Activated CD4-positive, CD25-positive, alpha-beta regulatory T cell treated with anti-CD3 and anti-CD28 coated beads, Interleukin-2, amount 50 U/mL, for 16 hours (primary cell): ENCODE results near the gene DERL3.
"Not testable (repeated sequence)": the region's sequence is repeated elsewhere in the genome, so short reads cannot be mapped to it uniquely, and the experiment has no call there.

Experiments used
- DNase-seq: peaks from one replicate; pipeline ENCODE4 v3.0.0-alpha.2; 2020; ENCODE audit warnings: low read depth, low spot score

Gene DERL3

GRCh38 chr22:23838681-23839468 is at the start of gene DERL3:
DERL3 (minus strand) TSS chr22:23839006; CDS start chr22:23838987, 19 bp downstream.
- peak; percentile 87 for DNase-seq

GRCh38 chr22:23884140-23884539 is 45.3 kb upstream of the DERL3 start:
- DNase-seq, result no peak

DNA sequence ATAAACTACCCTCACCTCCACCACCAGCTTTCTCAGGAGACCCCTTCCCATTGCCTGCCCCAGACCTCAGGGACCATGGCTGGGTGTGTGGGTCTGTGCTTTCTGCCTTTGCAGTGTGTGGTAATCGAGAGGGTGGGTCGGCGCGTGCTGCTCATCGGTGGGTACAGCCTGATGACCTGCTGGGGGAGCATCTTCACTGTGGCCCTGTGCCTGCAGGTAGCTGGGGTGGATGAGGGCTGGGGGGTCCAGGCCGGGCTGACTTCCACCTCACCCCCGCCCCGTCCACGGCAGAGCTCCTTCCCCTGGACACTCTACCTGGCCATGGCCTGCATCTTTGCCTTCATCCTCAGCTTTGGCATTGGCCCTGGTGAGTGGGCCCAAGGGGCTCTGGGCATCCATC is 44.9 kb upstream of the DERL3 start:
- DNase-seq, result no peak

- DNase-seq, result no peak
Observed at GRCh38 chr22:23882370-23882769, 43.6 kb upstream of the DERL3 start.

DNA sequence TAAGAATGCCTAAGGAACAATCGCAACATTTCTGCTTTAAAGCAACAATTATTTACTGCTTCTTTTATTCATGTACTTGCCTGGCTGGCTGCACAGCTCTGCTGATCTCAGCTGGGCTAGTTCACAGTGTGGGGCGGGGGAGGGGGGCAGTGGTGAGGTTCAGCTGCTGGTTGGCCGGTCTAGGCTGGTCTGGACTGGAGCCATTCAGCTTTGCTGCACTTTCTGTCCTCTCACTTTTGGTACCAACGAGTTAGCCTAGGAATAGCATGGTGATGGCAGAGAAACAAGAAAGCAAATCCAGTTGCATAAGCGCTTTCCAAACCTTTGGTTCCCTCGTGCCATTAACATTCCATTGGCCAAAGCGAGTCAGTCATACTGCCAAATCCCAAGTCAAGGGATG is 39.4 kb upstream of the DERL3 start:
- DNase-seq, result no peak

- DNase-seq, result no peak
Observed at GRCh38 chr22:23877566-23877965, 38.8 kb upstream of the DERL3 start.

DNA sequence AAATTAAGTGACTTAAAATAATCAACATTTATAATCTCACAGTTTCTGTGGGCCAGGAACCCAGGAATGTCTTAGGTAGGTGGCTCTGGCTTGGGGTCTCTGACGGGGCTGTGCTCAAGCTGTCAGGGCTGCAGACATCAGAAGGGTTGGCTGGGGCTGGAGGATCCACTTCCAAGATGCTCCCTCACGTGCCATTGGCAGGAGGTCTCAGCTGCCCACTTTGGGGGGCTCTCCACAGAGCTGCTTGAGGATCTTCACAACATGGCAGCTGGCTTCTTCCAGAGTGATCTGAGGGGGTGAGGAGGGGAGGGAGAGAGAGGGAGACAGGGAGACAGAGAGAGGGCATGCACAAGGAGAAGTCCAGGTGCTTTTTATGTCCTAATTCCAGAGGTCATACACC is 37.0 kb upstream of the DERL3 start:
- DNase-seq, result no peak

- DNase-seq, result no peak
Observed at GRCh38 chr22:23874871-23875270, 36.1 kb upstream of the DERL3 start.

DNA sequence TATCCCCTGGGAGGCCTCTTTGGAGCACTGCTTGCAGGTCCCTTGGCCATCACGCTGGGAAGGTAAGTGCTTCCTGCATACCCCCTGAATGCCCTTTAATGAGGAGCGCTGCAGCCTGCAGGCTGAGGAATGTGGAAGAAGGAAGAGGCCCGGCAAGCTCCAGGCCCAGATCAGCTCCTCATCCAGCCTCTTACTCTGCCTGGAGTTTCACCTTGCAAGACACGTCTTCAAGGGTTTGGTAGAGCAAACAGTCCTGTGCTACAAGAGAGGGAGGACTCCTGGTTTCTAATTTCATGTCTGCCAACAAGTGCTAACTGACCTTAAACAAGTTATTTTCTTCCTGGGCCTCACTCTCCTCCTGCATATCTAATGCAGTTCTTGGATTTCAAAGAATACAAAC is 29.8 kb upstream of the DERL3 start:
- no peak for DNase-seq

- not testable (repeated sequence) for DNase-seq
Observed at GRCh38 chr22:23864499-23865154, 25.8 kb upstream of the DERL3 start.

GRCh38 chr22:23862103-23862502 is 23.3 kb upstream of the DERL3 start:
- no peak for DNase-seq

GRCh38 chr22:23860187-23860586 is 21.4 kb upstream of the DERL3 start:
- DNase-seq, result not testable (repeated sequence)

DNA sequence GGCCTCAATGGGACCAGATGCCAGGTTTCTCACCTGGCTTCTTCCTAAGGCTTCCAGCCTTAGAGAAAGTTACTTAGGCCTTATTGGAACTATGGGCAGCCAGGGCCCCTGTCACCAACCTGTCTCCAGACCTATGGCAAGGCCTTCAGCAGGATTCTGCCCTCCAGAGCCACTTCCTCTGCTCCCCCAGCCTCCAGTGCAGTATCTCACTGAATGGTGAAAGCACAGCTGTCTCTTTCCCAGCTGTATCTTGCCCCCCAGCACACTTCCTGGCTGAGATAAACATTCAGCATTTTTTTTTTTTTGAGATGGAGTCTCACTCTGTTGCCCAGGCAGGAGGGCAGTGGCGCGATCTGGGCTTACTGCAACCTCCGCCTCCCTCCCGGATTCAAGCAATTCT is 20.4 kb upstream of the DERL3 start:
- DNase-seq, result no peak

- no peak for DNase-seq
Observed at GRCh38 chr22:23858484-23858815, 19.6 kb upstream of the DERL3 start.

- peak; percentile 84 for DNase-seq
Observed at GRCh38 chr22:23857606-23858483, 19.0 kb upstream of the DERL3 start, which contains the start of gene SLC2A11. SLC2A11 (plus strand) TSS chr22:23857875; CDS start chr22:23858000, 125 bp downstream.

GRCh38 chr22:23856721-23857605 is 18.2 kb upstream of the DERL3 start:
- DNase-seq, result no peak

DNA sequence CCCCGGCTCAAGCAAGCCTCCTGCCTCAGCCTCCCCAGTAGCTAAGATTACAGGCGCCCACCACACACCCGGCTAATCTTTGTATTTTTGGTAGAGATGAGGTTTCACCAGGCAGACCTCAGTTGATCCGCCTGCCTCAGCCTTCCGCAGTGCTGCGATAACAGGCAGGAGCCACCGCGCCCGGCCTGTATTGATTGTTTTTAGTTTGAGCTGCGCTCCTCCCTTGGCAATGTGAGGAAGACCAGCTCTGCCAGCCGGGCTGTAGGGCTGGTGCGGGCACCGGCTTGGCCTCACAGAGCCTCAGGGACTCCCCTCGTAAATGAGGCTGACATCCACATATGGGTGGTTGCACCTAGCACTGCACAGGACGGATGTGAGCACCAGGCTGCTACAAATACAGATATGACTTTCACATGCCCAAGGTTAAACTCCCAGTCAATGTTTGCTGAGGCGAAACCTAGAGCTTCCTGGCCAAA is 11.4 kb upstream of the DERL3 start:
- DNase-seq, result no peak

DNA sequence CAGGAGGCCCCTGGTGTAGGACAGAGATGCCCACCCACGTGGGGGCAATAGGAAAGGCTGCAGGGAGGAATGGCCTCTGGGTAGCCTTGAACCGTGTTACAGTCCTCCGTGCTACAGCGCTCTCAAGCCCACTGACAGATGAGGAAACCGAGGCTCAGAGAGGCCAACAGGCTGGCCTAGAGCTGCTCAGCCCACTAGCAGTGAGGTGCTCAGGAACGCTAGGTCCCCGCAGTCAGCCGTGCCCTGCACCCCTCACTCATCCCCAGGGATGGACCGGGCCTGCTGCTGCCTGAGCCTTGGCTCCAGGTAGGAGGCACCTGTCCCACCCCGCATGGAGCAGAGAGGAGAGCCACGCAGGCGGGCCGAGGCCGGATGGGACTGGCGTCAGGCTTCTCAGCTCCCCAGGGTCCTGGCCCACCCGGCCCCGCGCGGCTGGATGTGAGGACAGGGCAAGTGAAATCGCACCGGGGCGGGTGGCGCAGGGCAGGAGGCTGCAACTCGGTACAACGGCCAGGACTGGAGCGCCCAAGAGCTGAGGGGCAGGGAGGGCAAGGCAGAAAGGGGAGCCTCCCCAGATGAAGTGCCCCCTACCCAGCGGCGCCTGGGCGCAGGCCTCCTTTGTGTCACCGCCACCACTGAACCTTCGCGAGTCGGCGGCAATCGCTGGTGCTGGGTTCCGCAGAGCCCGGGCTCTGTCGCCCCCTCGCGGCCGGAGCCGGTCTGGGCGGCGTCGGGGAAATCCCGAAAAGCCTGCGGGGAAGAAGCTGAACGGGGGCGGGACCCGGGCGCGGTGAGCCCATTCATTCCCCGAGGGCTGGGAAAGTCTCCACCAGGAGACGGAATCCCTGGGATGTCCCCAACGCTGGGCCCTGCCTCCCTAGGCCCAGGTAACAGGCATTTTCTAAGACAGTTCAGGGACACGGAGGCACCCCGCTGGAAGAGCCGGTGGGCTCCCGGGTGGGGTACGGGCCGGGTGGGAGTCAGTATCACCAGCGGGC is 10.5 kb upstream of the DERL3 start:
- DNase-seq, result peak; percentile 71

DNA sequence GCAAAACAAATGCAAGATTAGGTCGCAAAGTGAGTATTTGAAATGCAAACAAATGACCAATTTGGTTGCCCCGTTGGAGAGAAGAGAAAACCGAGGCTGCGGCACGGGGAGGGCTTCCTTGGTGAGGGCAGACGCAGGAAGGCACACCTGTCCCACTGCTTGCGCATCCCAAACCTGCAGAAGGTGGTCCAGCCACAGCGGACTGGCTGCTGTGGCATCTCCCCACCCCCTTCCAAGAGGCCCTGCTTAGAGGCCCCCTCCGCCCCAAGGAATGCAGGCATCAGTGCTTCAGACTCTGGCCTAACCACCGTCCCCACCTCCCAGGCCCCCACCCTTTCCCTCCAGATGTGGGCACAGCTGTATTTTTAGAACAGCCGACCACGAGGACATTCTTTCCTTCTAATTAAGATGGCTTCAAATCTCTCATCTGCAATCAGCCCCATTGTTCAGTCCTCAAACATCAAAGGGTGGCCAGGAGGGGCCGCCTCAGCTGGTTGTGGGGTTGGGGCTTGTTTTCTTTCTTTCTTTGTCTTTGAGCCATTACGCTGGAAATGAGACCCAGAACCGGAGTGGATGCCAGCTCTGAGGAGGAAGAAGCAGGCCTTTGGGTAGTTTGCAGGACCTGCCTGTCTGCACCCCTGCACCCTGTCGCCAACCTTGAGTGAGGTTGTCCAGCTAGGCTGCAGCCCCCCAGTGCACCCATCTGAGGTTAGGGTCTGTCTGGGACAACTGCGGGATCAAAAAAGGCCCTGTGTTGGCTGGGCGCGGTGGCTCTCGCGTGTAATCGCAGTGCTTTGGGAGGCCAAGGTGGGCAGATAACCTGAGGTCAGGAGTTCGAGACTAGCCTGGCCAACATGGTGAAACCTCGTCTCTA is 9.4 kb upstream of the DERL3 start:
- no peak for DNase-seq
